Ishikawa (cell line): ENCODE measurements around the gene EIF2B2.

ENCODE experiments used
- EGR1 ChIP-seq: IDR thresholded peaks from 2 replicates; pipeline ENCODE4 v1.6.1; 2012
- TF ChIP-seq, protein P1 (sequence below): IDR thresholded peaks from 2 replicates; pipeline ENCODE4 v1.6.1; 2012

DNA sequence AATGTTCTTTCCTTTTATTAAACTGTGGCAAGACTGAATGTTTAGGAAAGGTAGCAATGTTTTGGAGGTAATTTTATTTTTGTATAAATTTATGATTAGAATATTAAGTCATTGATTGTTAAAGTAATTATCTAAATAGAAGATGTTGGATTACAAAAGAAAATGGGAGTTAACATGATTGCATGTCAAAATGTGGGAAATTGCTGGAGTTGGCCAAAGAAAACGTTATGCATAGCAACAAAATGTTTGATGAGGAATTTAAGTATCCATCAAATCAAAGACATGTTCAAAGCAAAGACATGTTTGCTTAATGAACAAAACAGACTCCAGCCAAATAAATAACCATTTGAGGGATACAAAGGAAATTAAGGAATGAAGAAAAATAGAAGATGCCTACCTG lies 51.7 kb downstream of the EIF2B2 start:
- no peak for TF ChIP-seq EGR1
- TF ChIP-seq, protein P1, sequence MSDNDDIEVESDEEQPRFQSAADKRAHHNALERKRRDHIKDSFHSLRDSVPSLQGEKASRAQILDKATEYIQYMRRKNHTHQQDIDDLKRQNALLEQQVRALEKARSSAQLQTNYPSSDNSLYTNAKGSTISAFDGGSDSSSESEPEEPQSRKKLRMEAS, result no peak
